D721Med (cell line): Measurements from ENCODE around the gene MOB3B.

Experiments
- DNase-seq: peaks from one replicate; pipeline ENCODE4 v3.0.0; 2011; ENCODE audit warnings: low spot score; ENCODE audit not compliant: insufficient read length
- FAIRE-seq: peaks from 2 replicates; lab custom pipeline; 2011; peaks lifted over from hg19 to GRCh38; lab: Jason Lieb, UNC
- TF ChIP-seq, protein P1 (sequence below): IDR thresholded peaks from 2 replicates; pipeline ENCODE4 v1.5.1; 2012; ENCODE audit warnings: mild to moderate bottlenecking, control low read depth; ENCODE audit not compliant: insufficient read depth; ENCODE audit errors: missing control alignments

MOB3B gene

GRCh38 chr9:27558307-27558706, 28.7 kb upstream of the MOB3B start:
- TF ChIP-seq, protein P1, sequence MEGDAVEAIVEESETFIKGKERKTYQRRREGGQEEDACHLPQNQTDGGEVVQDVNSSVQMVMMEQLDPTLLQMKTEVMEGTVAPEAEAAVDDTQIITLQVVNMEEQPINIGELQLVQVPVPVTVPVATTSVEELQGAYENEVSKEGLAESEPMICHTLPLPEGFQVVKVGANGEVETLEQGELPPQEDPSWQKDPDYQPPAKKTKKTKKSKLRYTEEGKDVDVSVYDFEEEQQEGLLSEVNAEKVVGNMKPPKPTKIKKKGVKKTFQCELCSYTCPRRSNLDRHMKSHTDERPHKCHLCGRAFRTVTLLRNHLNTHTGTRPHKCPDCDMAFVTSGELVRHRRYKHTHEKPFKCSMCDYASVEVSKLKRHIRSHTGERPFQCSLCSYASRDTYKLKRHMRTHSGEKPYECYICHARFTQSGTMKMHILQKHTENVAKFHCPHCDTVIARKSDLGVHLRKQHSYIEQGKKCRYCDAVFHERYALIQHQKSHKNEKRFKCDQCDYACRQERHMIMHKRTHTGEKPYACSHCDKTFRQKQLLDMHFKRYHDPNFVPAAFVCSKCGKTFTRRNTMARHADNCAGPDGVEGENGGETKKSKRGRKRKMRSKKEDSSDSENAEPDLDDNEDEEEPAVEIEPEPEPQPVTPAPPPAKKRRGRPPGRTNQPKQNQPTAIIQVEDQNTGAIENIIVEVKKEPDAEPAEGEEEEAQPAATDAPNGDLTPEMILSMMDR, result no peak
- no peak for FAIRE-seq
- DNase-seq, result no peak

- FAIRE-seq (no peak), DNase-seq (no peak)
- TF ChIP-seq, protein P1, result no peak
Measured at GRCh38 chr9:27556470-27556869, 26.9 kb upstream of the MOB3B start.

DNA sequence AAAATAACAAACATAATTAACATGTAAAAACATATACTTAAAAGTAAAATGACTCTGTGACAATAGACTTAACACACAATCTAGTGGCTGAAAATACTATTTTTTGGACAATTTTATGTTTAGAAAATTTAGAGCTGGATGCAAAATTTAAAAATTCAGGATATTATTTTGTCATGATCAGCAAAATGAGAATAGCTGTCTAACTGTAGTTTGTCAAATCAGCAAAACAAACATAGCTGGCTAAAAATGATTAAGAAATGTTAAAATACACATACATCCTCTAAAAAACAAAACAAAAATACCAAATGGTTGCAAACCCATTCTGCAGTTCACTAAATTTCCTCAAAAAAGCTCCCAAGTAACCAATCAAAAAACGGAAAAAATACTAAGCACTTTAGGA, 25.1 kb upstream of the MOB3B start:
- TF ChIP-seq, protein P1, result no peak
- DNase-seq, result no peak
- FAIRE-seq, result no peak

DNA sequence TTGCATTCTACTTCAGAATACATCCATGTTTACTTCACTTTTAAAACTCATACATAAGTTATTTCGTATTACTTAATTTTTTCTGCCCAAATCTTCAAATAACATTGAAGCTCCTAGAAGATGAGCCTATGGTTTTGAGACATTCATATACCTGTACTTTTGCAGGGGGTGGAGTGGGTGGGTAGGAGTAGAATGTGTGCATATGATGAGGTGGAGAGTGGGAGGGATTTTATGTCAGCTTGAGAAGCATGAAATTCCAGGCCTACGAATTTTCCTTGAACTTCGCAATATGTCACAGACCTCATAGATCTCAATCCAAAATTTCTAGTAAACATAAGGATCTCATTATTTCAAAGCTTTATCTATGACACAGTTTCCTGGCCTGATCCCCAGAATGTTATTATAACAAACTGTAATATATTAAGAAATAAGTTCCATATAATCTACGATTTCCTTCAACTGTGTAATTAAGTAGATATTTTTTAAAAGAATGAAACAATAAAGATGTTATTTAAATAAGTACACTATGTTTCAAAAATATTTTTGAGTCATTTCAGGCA, 19.7 kb upstream of the MOB3B start:
- no peak for FAIRE-seq
- TF ChIP-seq, protein P1, result no peak
- no peak for DNase-seq

GRCh38 chr9:27548055-27548741, 18.6 kb upstream of the MOB3B start:
- TF ChIP-seq, protein P1, result peak; percentile 57
- no peak for FAIRE-seq
- DNase-seq, result no peak

DNA sequence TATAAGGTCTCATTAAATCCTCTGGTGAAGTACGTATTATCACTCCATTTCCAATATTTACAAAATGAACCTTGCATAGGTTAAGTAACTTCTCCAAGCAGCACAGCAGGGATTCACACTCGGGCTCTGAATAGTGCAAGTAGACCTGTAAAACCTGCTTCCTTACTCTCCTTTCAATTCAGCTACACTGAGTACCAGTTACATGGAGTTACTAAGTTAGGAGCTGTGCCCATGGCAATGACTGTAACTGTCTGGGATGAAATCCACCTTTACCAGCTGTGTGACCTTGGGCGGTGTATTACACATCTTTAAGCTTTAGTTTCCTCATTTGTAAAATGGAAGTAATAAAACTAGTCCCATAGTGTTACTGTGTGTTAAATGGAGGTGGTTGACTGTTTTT, 15.9 kb upstream of the MOB3B start:
- TF ChIP-seq, protein P1, result no peak
- DNase-seq (no peak), FAIRE-seq (no peak)

GRCh38 chr9:27542508-27542907, 12.9 kb upstream of the MOB3B start:
- DNase-seq (no peak), FAIRE-seq (no peak)
- TF ChIP-seq, protein P1, result no peak
